Mucosa of descending colon (tissue), 3 donors: ENCODE results near the gene SCN4B. TPM values are rescaled to one million over a fixed set of nuclear protein-coding genes. Genes with fewer than 3 reads are reported as not detected.

Experiments
- ATAC-seq: fragments of 200-7000 bp; cut with Tn5 transposase; one replicate; pipeline ENCODE4 v1.9.1; 2020; ENCODE audit warnings: mild to moderate bottlenecking, moderate library complexity
- DNase-seq, 3 donors: peaks; one replicate each; pipeline ENCODE4 v3.0.0-alpha.2; 2020
- H3K36me3 ChIP-seq: fragments of 200-600 bp; one replicate; pipeline ENCODE4 v1.8.0; 2021; ENCODE audit warnings: low read depth, mild to moderate bottlenecking
- H3K4me1 ChIP-seq: fragments of 200-600 bp; one replicate; pipeline ENCODE4 v1.8.0; 2021; ENCODE audit warnings: low read depth, mild to moderate bottlenecking
- H3K4me3 ChIP-seq: fragments of 200-600 bp; one replicate; pipeline ENCODE4 v1.8.0; 2021; ENCODE audit warnings: mild to moderate bottlenecking
- H3K9me3 ChIP-seq: fragments of 200-600 bp; one replicate; pipeline ENCODE4 v1.8.0; 2021; ENCODE audit warnings: mild to moderate bottlenecking
- intact Hi-C, 2 donors: fragments of 100-400 bp; cut with DNase I in 1 of 2; cut with micrococcal nuclease in 1 of 2; formaldehyde crosslinking; loops; one replicate each; pipeline versions ENCODE4 v1.11.0 to v1.11.1; 2022; cut with DNase I, micrococcal nuclease
- long read RNA-seq, 2 donors: library from polyadenylated mRNA; unstranded; transcript quantifications; one replicate each; pipeline ENCODE4 v2.0.0, GENCODE V29; 2019 to 2021
- total RNA-seq, 3 donors: library from RNA; stranded (reverse); fragmentation: NEBNext Ultra II Directional in 2 of 3; extraction: Animal tissue kit (Norgen Biotek cat#: 25700) in 2 of 3; gene quantifications; one replicate each; pipeline versions ENCODE4 v1.2.1 to v1.2.4, GENCODE V29; 2021 to 2023
- TF ChIP-seq, protein P1 (sequence below): fragments of 200-600 bp; IDR thresholded peaks from one replicate; pipeline ENCODE4 v1.8.0; 2022; ENCODE audit warnings: antibody characterized with exemption, mild to moderate bottlenecking
- donor health status: DM: no; HTN: no; CAD: no; lungs with moderate emphysema.
- donor health status: DM: no; HTN: no; CAD: no.
- donor health status: DM: no; HTN: yes; CAD: no.

Gene SCN4B, protein sequence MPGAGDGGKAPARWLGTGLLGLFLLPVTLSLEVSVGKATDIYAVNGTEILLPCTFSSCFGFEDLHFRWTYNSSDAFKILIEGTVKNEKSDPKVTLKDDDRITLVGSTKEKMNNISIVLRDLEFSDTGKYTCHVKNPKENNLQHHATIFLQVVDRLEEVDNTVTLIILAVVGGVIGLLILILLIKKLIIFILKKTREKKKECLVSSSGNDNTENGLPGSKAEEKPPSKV
- total RNA-seq = 1 to 10 TPM; 1.0 to 2.6 (median 1.2) TPM
- long read RNA-seq, donor 1, full-length matches to known transcripts = 2 of 7 reads
- long read RNA-seq, donor 1, partial matches to known transcripts = 0 of 7 reads
- long read RNA-seq, donor 1, other reads (novel, unspliced or antisense) = 5 of 7 reads
- long read RNA-seq, donor 2 = 0 reads

DNA sequence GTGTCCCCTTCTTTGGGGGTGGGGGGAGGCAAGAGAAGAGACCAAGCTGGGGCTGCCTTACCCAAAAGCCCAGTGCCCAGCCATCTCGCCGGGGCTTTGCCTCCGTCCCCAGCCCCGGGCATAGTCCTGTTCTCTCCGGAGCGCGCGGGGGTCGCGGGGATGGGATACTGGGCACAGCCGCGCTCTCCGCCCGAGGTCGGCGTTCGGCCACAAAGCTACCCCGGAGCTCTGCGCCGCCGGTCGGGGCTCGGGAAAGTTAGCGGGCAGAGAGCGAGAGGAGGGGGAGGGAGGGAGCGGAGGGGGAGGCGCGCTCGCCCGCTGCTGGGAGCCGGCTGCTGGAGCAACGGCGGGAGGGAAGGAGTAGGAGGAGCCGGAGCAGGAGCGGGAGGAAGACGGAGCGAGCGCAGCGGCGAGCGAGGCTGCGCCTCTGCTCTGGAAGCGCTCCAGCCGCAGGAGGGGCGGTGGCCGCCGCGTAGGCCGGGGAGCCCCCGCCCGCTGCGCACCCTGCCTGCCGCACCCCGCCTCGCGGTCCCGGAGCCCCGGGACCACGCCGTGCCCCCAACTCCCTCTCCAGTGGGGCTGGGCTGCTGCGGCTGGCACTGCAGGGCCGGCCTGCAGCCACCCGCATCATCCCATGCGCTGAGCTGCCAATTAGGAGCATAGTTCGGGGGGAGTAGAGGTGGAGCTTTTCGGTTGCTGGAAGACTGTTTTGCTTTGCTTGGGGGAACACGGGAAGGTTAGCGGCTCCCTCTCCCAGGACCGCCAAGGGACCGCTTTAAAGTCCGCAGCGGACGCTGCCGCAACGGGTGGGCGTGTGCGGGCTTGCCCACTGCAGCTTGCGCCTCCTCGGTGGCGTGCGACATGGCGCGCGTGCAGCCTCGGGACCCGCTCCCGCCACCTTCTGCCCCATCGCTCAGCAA lies at the start of gene SCN4B:
Gene SCN4B (minus strand): TSS at position 272 of the 920 bp plus-strand sequence. CDS start 150 bp downstream, at position 122.
- H3K36me3 ChIP-seq = no peaks in the 10 kb centered on the region
- peaks cover 13% of the 10 kb centered on the region for H3K4me1 ChIP-seq
- TF ChIP-seq, protein P1, sequence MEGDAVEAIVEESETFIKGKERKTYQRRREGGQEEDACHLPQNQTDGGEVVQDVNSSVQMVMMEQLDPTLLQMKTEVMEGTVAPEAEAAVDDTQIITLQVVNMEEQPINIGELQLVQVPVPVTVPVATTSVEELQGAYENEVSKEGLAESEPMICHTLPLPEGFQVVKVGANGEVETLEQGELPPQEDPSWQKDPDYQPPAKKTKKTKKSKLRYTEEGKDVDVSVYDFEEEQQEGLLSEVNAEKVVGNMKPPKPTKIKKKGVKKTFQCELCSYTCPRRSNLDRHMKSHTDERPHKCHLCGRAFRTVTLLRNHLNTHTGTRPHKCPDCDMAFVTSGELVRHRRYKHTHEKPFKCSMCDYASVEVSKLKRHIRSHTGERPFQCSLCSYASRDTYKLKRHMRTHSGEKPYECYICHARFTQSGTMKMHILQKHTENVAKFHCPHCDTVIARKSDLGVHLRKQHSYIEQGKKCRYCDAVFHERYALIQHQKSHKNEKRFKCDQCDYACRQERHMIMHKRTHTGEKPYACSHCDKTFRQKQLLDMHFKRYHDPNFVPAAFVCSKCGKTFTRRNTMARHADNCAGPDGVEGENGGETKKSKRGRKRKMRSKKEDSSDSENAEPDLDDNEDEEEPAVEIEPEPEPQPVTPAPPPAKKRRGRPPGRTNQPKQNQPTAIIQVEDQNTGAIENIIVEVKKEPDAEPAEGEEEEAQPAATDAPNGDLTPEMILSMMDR = no peak
- intact Hi-C loops = no loop called here
- ATAC-seq = peak; percentile 78
- DNase-seq = peak in 2 of 3 donors; percentile 49 to 66
- H3K4me3 ChIP-seq = no peak within 1 kb of the TSS
- no peaks in the 10 kb centered on the region for H3K9me3 ChIP-seq

DNA sequence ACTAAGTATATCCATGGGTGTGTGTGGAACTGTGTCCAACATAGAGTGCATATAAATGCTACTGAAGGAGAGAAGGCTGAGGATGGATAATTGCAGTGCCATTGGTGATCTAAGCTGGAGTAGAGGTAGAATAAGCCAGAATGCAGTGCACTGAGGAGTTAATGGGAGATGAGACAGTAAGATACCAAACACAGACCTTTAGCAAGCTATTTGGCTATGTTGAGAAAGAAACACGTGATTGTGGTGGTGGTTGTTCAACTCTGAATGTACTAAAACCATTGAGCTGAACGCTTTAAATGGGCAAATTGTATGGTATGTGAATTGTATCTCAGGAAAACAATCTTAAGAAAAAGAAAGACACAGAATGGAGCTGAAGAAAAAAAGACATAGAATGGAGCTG lies 49.3 kb upstream of the SCN4B start:
- ATAC-seq = no peak
- Histone ChIP-seq H3K4me1 (peaks cover 31% of the 10 kb centered on the region), H3K9me3 (no peaks in the 10 kb centered on the region), H3K36me3 (no peaks in the 10 kb centered on the region), H3K4me3 (no peak overlapping the region)
- no peak for DNase-seq
- intact Hi-C loops = loop anchor here (5.0 to 10.0 kb wide), 2 partner anchors 60 to 83 kb away; partner anchors contain the start of gene MPZL2 (in 1 of the 2)
- TF ChIP-seq, protein P1 = no peak

DNA sequence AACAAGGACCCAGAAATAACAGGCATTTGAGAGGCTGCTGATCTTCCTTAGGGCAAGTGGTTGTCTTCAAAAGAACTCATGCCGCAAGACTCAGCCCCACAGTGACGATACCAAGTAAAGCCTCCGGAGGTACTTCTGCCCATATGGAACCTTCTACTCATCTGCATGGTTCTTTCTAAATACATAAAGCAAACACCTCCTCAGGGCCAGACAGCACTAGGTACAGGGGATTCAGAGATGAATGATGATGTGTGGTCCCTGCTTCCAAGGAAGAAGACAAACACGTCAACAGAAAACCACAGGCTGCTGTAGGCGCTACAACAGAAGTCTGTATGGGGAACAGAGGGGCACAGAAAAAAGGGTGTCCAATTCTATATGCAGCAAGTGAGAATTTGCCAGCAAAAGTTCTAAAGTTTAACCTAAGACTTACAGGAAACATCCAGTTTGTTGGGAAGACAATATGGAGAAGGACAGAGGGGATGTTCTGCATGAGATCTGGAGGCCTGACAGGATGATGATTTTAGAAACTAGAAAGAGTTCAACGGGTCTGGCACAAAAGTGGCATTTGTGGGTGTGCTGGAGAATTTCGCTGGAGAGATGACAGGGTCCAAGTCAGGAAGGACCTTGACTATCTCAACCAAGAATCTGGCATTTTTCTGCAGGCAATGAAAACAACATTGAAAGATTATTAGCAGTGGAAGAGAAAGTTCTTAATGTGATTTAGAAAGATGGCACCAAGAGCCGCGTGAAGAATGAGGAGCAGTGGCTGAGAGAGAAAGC lies 48.5 kb upstream of the SCN4B start:
- DNase-seq (no peak), ATAC-seq (no peak)
- intact Hi-C loops = loop anchor here (5.0 to 10.0 kb wide), 2 partner anchors 61 to 84 kb away; partner anchors contain the start of gene MPZL2 (in 1 of the 2)
- TF ChIP-seq, protein P1 = no peak
- H3K9me3 ChIP-seq = no peaks in the 10 kb centered on the region
- peaks cover 26% of the 10 kb centered on the region for H3K4me1 ChIP-seq
- H3K4me3 ChIP-seq = no peak overlapping the region
- H3K36me3 ChIP-seq = no peaks in the 10 kb centered on the region

DNA sequence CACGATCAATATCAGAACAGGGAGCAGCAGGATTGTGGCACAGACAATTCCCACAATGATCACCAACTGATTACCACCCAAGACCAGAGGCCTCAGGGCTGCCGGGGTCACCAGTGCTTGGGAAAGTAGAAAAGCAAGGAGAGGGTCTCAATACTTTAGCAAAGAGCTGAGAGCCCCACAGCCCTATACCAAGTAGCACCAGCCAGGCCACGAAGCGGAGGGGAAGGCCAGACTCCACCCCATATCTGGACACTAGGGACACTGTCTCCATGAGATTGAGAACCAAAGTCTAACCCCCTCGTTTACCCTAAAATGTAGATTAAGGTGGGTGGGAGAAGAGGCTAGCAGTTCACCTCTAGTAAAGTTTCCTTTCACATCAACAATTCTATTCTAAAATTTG lies 47.9 kb upstream of the SCN4B start:
- Histone ChIP-seq H3K36me3 (no peaks in the 10 kb centered on the region), H3K9me3 (no peaks in the 10 kb centered on the region), H3K4me1 (peaks cover 26% of the 10 kb centered on the region), H3K4me3 (no peak overlapping the region)
- DNase-seq (no peak), ATAC-seq (no peak)
- intact Hi-C loops = loop anchor here (5.0 to 10.0 kb wide), 2 partner anchors 62 to 84 kb away; partner anchors contain the start of gene MPZL2 (in 1 of the 2)
- TF ChIP-seq, protein P1 = no peak

DNA sequence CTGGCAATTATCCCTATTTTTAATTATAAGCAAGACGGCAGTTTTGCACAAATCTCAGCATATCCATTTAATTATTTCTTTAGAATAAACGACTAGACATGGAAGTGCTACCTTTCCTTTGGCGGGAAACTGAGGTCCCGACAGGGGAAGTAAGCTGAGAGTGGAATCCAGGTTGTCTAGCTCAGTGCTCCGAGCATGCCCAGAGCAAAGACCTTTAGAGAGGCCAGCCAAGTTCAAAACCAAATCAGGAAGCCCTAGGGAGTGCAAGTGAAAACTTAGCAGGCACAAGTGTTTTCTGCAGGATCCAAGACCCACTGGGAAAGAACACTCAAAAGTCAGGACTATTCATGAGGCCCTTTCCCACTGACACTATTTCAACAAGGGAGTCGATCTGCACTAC lies 46.5 kb upstream of the SCN4B start:
- no peak overlapping the region for H3K4me3 ChIP-seq
- ATAC-seq = no peak
- intact Hi-C loops = loop anchor here (5.0 to 10.0 kb wide), 3 partner anchors 93 to 156 kb away; partner anchors contain the start of gene UBE4A (in 1 of the 2)
- TF ChIP-seq, protein P1 = no peak
- H3K9me3 ChIP-seq = no peaks in the 10 kb centered on the region
- H3K36me3 ChIP-seq = no peaks in the 10 kb centered on the region
- H3K4me1 ChIP-seq = peaks cover 30% of the 10 kb centered on the region
- DNase-seq = no peak
